Suprapubic skin (tissue), 4 donors: ENCODE data around the gene LCMT1. TPM values are rescaled to one million over a fixed set of nuclear protein-coding genes. Genes with fewer than 3 reads are reported as not detected.
A peak's percentile ranks its signal among the peaks of the same experiment; 100 is the strongest.

Experiments
- DNase-seq, 2 donors: peaks; one replicate each; pipeline ENCODE4 v3.0.0-alpha.2; 2019; ENCODE audit warnings: low spot score in 2 of 2
- H3K27ac ChIP-seq: fragments of 200-600 bp; sonication (generic); one replicate; pipeline ENCODE4 v1.5.1; 2019
- H3K27me3 ChIP-seq: fragments of 200-600 bp; sonication (generic); one replicate; pipeline ENCODE4 v1.5.1; 2019
- H3K36me3 ChIP-seq: fragments of 200-600 bp; sonication (generic); one replicate; pipeline ENCODE4 v1.5.1; 2019
- H3K4me1 ChIP-seq: fragments of 200-600 bp; sonication (generic); one replicate; pipeline ENCODE4 v1.5.1; 2019
- H3K4me3 ChIP-seq: fragments of 200-600 bp; sonication (generic); one replicate; pipeline ENCODE4 v1.5.1; 2019; ENCODE audit warnings: mild to moderate bottlenecking
- H3K9me3 ChIP-seq: fragments of 200-600 bp; sonication (generic); one replicate; pipeline ENCODE4 v1.5.1; 2019
- CTCF ChIP-seq, 2 donors: fragments of 200-600 bp in 1 of 2; fragments of 450-650 bp in 1 of 2; sonication (generic) in 1 of 2; IDR thresholded peaks; one replicate each; pipeline ENCODE4 v1.5.1; 2016 to 2019; ENCODE audit warnings: antibody characterized with exemption in 2 of 2, mild to moderate bottlenecking in 1 of 2, moderate library complexity in 1 of 2
- EP300 ChIP-seq: sonication (generic); formaldehyde crosslinking; IDR thresholded peaks from one replicate; pipeline ENCODE4 v1.6.1; 2017; ENCODE audit warnings: antibody characterized with exemption
- POLR2A ChIP-seq, 2 donors: fragments of 450-650 bp; IDR thresholded peaks; one replicate each; pipeline ENCODE4 v1.6.1; 2017; ENCODE audit warnings: antibody characterized with exemption in 2 of 2, mild to moderate bottlenecking in 2 of 2, moderate library complexity in 2 of 2
- POLR2AphosphoS5 ChIP-seq, 3 donors: sonication (generic); formaldehyde crosslinking; IDR thresholded peaks; one replicate each; pipeline ENCODE4 v1.6.1; 2017; ENCODE audit warnings: antibody characterized with exemption in 3 of 3
- WGBS: methylation state at CpG from one replicate; pipeline ENCODE4 v1.1.5; 2018; 5-methylcytosine and 5-hydroxymethylcytosine counted together
- total RNA-seq, 4 donors: library from RNA; depleted of rRNA; stranded (reverse); fragments of >200 nt; gene quantifications; one replicate each; pipeline ENCODE4 v1.1.0, GENCODE V29; 2016

The LCMT1 gene
- total RNA-seq, 4 donors from 2014 or later = 41.2 to 54.3 (median 42.8) TPM

- Histone ChIP-seq H3K4me1 (no peaks in the 10 kb centered on the region), H3K36me3 (no peaks in the 10 kb centered on the region), H3K27ac (no peak overlapping the region), H3K4me3 (no peak overlapping the region), H3K9me3 (no peaks in the 10 kb centered on the region), H3K27me3 (no peaks in the 10 kb centered on the region)
- WGBS = 70% methylated on average over 8 of the region's 8 CpGs
- no peak for TF ChIP-seq POLR2AphosphoS5 (IDR thresholded peaks at IDR 0.05)
- TF ChIP-seq POLR2A (IDR thresholded peaks at IDR 0.05) = no peak
- no peak for TF ChIP-seq EP300
- TF ChIP-seq CTCF (IDR thresholded peaks at IDR 0.05) = no peak
- no peak for DNase-seq
Measured at GRCh38 chr16:25094596-25094995, 16.9 kb upstream of the LCMT1 start.

- no peak overlapping the region for H3K27ac ChIP-seq
- H3K9me3 ChIP-seq = no peaks in the 10 kb centered on the region
- H3K36me3 ChIP-seq = no peaks in the 10 kb centered on the region
- no peak overlapping the region for H3K4me3 ChIP-seq
- H3K27me3 ChIP-seq = no peaks in the 10 kb centered on the region
- no peaks in the 10 kb centered on the region for H3K4me1 ChIP-seq
- no peak for DNase-seq
- no peak for TF ChIP-seq POLR2AphosphoS5 (IDR thresholded peaks at IDR 0.05)
- no peak for TF ChIP-seq EP300
- no peak for TF ChIP-seq CTCF (IDR thresholded peaks at IDR 0.05)
- 78% methylated on average over 4 of the region's 4 CpGs for WGBS
Measured at GRCh38 chr16:25095636-25096035, 15.9 kb upstream of the LCMT1 start.

GRCh38 chr16:25097276-25097975 is 14.1 kb upstream of the LCMT1 start:
- DNase-seq = no peak
- Histone ChIP-seq H3K4me1 (no peaks in the 10 kb centered on the region), H3K27me3 (no peaks in the 10 kb centered on the region), H3K9me3 (no peaks in the 10 kb centered on the region), H3K36me3 (no peaks in the 10 kb centered on the region), H3K4me3 (no peak overlapping the region), H3K27ac (no peak overlapping the region)
- WGBS = 61% methylated on average over 5 of the region's 5 CpGs
- no peak for TF ChIP-seq POLR2AphosphoS5 (IDR thresholded peaks at IDR 0.05)
- no peak for TF ChIP-seq POLR2A (IDR thresholded peaks at IDR 0.05)
- TF ChIP-seq EP300 = no peak
- TF ChIP-seq CTCF (IDR thresholded peaks at IDR 0.05) = no peak

- no peak overlapping the region for H3K4me3 ChIP-seq
- 85% methylated on average over 5 of the region's 5 CpGs for WGBS
- H3K27me3 ChIP-seq = no peaks in the 10 kb centered on the region
- DNase-seq = no peak
- no peak overlapping the region for H3K27ac ChIP-seq
- H3K36me3 ChIP-seq = no peaks in the 10 kb centered on the region
- TF ChIP-seq EP300 = no peak
- TF ChIP-seq CTCF (IDR thresholded peaks at IDR 0.05) = no peak
- no peak for TF ChIP-seq POLR2AphosphoS5 (IDR thresholded peaks at IDR 0.05)
- no peak for TF ChIP-seq POLR2A (IDR thresholded peaks at IDR 0.05)
- no peaks in the 10 kb centered on the region for H3K4me1 ChIP-seq
- no peaks in the 10 kb centered on the region for H3K9me3 ChIP-seq
Measured at GRCh38 chr16:25100511-25100910, 11.0 kb upstream of the LCMT1 start.

- no peaks in the 10 kb centered on the region for H3K36me3 ChIP-seq
- WGBS = 0% methylated on average over 29 of the region's 63 CpGs
- H3K4me3 ChIP-seq = peak overlapping the region; percentile 93
- no peaks in the 10 kb centered on the region for H3K9me3 ChIP-seq
- H3K4me1 ChIP-seq = peaks cover 35% of the 10 kb centered on the region
- peak overlapping the region; percentile 84 for H3K27ac ChIP-seq
- DNase-seq = peak; percentile 97 to 98
- no peaks in the 10 kb centered on the region for H3K27me3 ChIP-seq
- peak in 1 of 2 donors; percentile 54 for TF ChIP-seq POLR2A (IDR thresholded peaks at IDR 0.05)
- peak; percentile 45 for TF ChIP-seq EP300
- TF ChIP-seq CTCF (IDR thresholded peaks at IDR 0.05) = no peak
- TF ChIP-seq POLR2AphosphoS5 (IDR thresholded peaks at IDR 0.05) = peak; percentile 52 to 82 (median 82)
Measured at GRCh38 chr16:25106567-25107465, 4.7 kb upstream of the LCMT1 start.
